Mesothelial cell of epicardium (in vitro differentiated cells): ENCODE data around the gene SPACA1. TPM values are rescaled to one million over a fixed set of nuclear protein-coding genes. Genes with fewer than 3 reads are reported as not detected.

ENCODE experiments used
- DNase-seq, 2 experiments: peaks; one replicate each; pipeline ENCODE4 v3.0.0; 2021; ENCODE audit warnings: low spot score in 2 of 2; ENCODE audit not compliant: unreplicated experiment in 2 of 2
- H3K27ac Mint-ChIP-seq: 2 replicates; pipeline ENCODE4 v1.8.0; 2021; ENCODE audit warnings: mixed read lengths
- H3K27me3 Mint-ChIP-seq: 2 replicates; pipeline ENCODE4 v1.8.0; 2021; ENCODE audit warnings: low read depth, mixed read lengths
- H3K36me3 Mint-ChIP-seq: 2 replicates; pipeline ENCODE4 v1.8.0; 2021; ENCODE audit warnings: mixed read lengths
- H3K4me1 Mint-ChIP-seq: 2 replicates; pipeline ENCODE4 v1.8.0; 2021; ENCODE audit warnings: mixed read lengths
- H3K4me3 Mint-ChIP-seq: 2 replicates; pipeline ENCODE4 v1.8.0; 2021; ENCODE audit warnings: mild to moderate bottlenecking, moderate library complexity, mixed read lengths
- H3K9me3 Mint-ChIP-seq: 2 replicates; pipeline ENCODE4 v1.8.0; 2021; ENCODE audit warnings: mixed read lengths
- CTCF ChIP-seq: fragments of 200-600 bp; sonication (generic); IDR thresholded peaks from one replicate; pipeline ENCODE4 v1.5.0; 2021; ENCODE audit warnings: antibody characterized with exemption; ENCODE audit not compliant: unreplicated experiment
- total RNA-seq: library from RNA; stranded (reverse); gene quantifications from 3 replicates; pipeline ENCODE4 v1.2.1, GENCODE V29; 2021

SPACA1 gene
- total RNA-seq, 1 donor from 2014 or later = not detected

GRCh38 chr6:88062376-88062775 is 14.7 kb downstream of the SPACA1 start:
- Mint-ChIP-seq H3K36me3 (no peaks in the 10 kb centered on the region), H3K27ac (no peak overlapping the region), H3K9me3 (no peaks in the 10 kb centered on the region), H3K4me3 (no peak overlapping the region), H3K27me3 (peaks cover 8% of the 10 kb centered on the region), H3K4me1 (no peaks in the 10 kb centered on the region)
- no peak for TF ChIP-seq CTCF
- DNase-seq = no peak

GRCh38 chr6:88072462-88072861 is 24.8 kb downstream of the SPACA1 start:
- Mint-ChIP-seq H3K27me3 (peaks cover 1% of the 10 kb centered on the region), H3K9me3 (peaks cover 27% of the 10 kb centered on the region), H3K4me3 (no peak overlapping the region), H3K4me1 (no peaks in the 10 kb centered on the region), H3K27ac (no peak overlapping the region), H3K36me3 (no peaks in the 10 kb centered on the region)
- no peak for DNase-seq
- TF ChIP-seq CTCF = no peak

GRCh38 chr6:88074791-88075190 is 27.1 kb downstream of the SPACA1 start:
- H3K9me3 Mint-ChIP-seq = peaks cover 14% of the 10 kb centered on the region
- no peaks in the 10 kb centered on the region for H3K36me3 Mint-ChIP-seq
- H3K27ac Mint-ChIP-seq = no peak overlapping the region
- no peak for DNase-seq
- H3K4me1 Mint-ChIP-seq = no peaks in the 10 kb centered on the region
- TF ChIP-seq CTCF = no peak
- peaks cover 4% of the 10 kb centered on the region for H3K27me3 Mint-ChIP-seq
- H3K4me3 Mint-ChIP-seq = no peak overlapping the region

GRCh38 chr6:88077305-88077704 is 29.7 kb downstream of the SPACA1 start:
- H3K4me1 Mint-ChIP-seq = no peaks in the 10 kb centered on the region
- no peaks in the 10 kb centered on the region for H3K36me3 Mint-ChIP-seq
- TF ChIP-seq CTCF = no peak
- no peak overlapping the region for H3K4me3 Mint-ChIP-seq
- H3K9me3 Mint-ChIP-seq = no peaks in the 10 kb centered on the region
- peaks cover 4% of the 10 kb centered on the region for H3K27me3 Mint-ChIP-seq
- H3K27ac Mint-ChIP-seq = no peak overlapping the region
- no peak for DNase-seq

GRCh38 chr6:88086792-88087191 is 39.2 kb downstream of the SPACA1 start:
- Mint-ChIP-seq H3K27me3 (peaks cover 19% of the 10 kb centered on the region), H3K4me3 (no peak overlapping the region), H3K9me3 (peaks cover 15% of the 10 kb centered on the region), H3K4me1 (no peaks in the 10 kb centered on the region), H3K36me3 (peaks cover 2% of the 10 kb centered on the region), H3K27ac (no peak overlapping the region)
- DNase-seq = no peak
- TF ChIP-seq CTCF = no peak

- peaks cover 21% of the 10 kb centered on the region for H3K27me3 Mint-ChIP-seq
- H3K9me3 Mint-ChIP-seq = no peaks in the 10 kb centered on the region
- no peak overlapping the region for H3K27ac Mint-ChIP-seq
- no peak for DNase-seq
- no peak for TF ChIP-seq CTCF
- H3K4me3 Mint-ChIP-seq = no peak overlapping the region
- no peaks in the 10 kb centered on the region for H3K4me1 Mint-ChIP-seq
- no peaks in the 10 kb centered on the region for H3K36me3 Mint-ChIP-seq
Observed at GRCh38 chr6:88089708-88090107, 42.1 kb downstream of the SPACA1 start.
